HG02763 (cell line): ENCODE results near the gene CBX6.
"Not testable (repeated sequence)": the region's sequence is repeated elsewhere in the genome, so short reads cannot be mapped to it uniquely, and the experiment has no call there.

Experiments
- ATAC-seq: cut with Tn5 transposase; IDR thresholded peaks from one replicate; pipeline ENCODE4 v1.9.1; 2021; ENCODE audit warnings: mild to moderate bottlenecking, moderate library complexity; ENCODE audit not compliant: unreplicated experiment

CBX6 gene

GRCh38 chr22:38861170-38861876 is 10.7 kb downstream of the CBX6 start:
- no peak for ATAC-seq

DNA sequence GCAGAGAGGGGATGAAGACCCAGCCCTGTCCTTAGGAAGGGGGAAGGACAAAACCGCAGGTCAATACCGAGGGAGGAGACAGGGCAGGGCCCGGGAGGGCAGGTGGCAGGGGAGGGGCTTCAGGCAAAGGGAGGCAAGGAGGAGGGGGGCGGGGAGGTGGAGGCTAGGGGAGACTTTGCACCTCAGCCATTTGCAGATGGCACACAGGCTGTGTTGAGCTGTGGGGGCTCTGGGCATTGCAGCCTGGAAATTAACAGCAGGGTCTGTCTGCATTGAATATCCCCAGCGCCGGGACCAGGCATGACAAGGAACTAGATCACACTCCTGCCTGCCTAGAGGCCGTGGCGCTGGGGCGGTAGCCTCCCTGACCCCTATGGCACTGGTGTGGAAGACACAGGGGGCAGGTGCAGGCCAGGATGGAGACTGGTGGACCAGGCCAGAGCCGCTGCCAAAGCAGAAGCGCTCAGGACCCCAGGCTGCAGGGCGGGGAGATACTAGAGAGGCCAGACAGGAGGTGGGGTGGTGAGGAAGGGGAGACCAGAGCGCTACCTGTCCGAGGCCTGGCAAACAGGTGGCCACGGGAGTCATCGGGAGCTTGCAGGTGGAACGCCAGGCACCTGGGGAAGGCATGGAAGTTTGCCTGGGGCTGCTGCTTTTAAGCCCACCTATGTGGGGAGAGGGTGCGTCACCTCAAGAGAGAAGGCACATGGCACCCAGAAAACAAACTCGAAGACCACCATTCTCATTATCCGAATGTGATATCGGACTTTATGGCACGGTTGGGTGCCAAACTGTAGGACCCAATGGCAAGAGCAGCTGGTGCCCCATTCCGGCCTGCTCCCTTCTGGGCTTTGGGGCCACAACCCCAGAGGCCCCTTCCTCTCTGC is 11.5 kb downstream of the CBX6 start:
- no peak for ATAC-seq

DNA sequence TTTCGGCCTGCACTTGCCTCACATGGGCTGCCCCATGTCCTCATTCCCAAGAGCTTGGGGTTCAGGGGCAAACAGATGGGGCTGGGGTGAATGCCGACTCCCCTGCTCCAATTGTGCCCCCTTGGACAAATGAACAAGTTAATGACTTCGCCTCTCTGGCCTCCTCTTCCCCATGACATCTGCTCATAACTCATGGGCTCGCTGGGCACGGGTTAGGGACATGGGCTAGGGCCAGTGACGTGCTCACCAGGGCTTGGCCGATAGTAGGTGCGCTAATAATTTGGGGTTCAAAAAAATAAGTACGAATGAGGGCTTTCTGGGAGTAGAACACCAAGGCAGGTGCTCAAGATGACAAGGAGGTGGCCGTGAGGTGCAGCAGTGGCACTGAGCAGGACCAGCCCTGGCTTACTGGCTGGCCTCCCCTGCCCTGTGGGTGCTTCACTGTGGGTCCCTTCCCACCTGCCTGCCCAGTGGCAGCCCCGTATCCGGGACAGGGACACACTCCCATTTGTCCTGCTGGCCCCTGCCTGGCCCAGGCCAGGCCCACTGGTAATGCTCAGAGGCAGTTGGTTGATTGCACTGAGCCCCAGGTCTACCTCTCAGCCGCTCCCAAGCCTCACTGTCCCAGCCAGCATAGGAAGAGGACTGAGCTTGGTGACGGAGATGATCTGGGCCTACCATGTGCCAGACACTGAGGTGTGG is 12.3 kb downstream of the CBX6 start:
- no peak for ATAC-seq

DNA sequence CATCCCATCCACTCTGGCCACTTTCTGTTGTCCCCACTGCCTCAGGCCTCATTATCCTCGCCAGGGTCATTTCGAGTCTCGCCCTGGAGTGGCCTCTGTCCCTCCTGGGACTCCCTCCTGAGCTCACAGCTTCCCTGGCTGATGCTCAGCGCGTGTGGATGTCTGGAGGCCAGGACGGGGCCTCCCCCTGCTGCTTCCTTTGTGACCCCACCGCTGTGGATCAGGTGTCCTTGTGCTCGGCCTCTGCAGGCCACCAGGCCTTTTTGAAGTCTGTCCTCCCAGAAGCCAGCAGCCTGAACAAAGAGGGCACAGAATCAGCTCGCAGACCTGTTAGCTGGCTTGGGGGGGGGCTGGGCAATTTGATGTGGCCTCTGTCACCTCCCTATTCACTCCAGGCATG is 13.5 kb downstream of the CBX6 start:
- no peak for ATAC-seq

- not testable (repeated sequence) for ATAC-seq
These were observed 17.5 kb downstream of the CBX6 start for GRCh38 chr22:38854476-38854875.

- ATAC-seq: not testable (repeated sequence)
These were observed 18.1 kb downstream of the CBX6 start for GRCh38 chr22:38853883-38854282.

- ATAC-seq: no peak
These were observed 18.8 kb downstream of the CBX6 start for GRCh38 chr22:38853196-38853651.

DNA sequence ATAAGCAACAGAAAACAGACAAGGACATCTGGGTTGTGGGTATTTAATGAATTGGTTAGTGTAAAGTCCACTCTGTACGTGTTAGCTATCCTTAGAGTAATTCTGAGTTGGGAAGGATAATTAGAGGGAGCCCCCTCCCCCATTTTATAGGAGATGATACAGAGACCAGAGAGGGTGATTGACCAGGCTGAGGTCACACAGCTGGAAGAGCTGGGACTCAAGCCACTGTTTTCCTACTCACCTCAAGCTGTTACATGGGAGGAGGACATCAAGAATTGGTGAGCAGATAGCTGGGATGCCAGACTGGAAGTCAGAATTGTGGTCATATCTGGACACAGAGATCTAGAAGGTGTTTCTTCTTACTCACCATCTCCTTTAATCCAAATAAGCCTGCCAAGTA is 19.5 kb downstream of the CBX6 start:
- no peak for ATAC-seq

GRCh38 chr22:38850941-38851849 is 20.8 kb downstream of the CBX6 start:
- no peak for ATAC-seq

DNA sequence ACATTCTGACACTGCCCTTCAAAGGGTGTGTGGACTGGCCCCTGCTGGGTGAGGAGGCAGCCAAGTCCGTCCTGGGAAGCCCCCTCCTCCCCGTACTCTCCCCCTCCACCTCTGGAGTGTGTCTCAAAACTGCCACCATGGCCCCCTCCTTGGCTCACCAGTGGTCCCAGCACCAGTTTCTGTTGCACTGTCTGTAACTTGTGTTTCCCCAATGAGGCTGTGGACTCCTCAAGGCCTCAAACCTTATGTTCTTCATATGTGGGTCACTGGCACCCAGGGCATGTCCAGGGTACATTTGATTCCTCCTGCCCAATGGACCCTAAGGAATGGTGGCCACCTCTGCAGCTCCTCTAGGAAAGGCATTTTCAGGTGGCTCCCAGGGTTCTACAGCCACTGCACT is 21.6 kb downstream of the CBX6 start:
- no peak for ATAC-seq

DNA sequence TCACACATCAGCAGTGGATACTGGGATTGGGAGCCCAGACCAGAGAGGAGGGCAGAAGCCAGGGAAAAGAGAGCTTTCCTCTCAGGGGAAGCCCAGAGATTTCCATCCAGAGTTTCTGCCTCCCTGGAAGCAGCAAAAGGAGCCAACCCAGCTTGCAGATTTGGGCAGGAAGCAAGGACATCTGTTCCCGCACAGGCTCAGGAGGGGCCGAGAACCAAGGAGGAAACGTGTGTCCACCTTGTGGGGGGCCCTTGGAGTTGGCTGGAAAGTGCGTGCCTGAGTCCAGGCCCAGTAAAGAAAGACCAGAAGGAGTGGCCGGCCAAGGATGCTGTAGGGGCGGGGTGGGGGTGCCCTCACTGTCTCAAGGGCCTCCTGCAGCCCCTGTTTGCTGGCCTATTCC is 22.2 kb downstream of the CBX6 start:
- ATAC-seq: no peak

GRCh38 chr22:38846412-38846811 is 25.6 kb downstream of the CBX6 start:
- ATAC-seq: no peak

- no peak for ATAC-seq
These were observed 26.8 kb downstream of the CBX6 start for GRCh38 chr22:38845004-38845740.

GRCh38 chr22:38844315-38845003 is 27.6 kb downstream of the CBX6 start:
- ATAC-seq: no peak

- ATAC-seq: no peak
These were observed 28.2 kb downstream of the CBX6 start, which contains the start of gene NPTXR for GRCh38 chr22:38843657-38844314. Gene NPTXR (minus strand): TSS chr22:38844028.

- no peak for ATAC-seq
These were observed 28.8 kb downstream of the CBX6 start for GRCh38 chr22:38843201-38843656.

DNA sequence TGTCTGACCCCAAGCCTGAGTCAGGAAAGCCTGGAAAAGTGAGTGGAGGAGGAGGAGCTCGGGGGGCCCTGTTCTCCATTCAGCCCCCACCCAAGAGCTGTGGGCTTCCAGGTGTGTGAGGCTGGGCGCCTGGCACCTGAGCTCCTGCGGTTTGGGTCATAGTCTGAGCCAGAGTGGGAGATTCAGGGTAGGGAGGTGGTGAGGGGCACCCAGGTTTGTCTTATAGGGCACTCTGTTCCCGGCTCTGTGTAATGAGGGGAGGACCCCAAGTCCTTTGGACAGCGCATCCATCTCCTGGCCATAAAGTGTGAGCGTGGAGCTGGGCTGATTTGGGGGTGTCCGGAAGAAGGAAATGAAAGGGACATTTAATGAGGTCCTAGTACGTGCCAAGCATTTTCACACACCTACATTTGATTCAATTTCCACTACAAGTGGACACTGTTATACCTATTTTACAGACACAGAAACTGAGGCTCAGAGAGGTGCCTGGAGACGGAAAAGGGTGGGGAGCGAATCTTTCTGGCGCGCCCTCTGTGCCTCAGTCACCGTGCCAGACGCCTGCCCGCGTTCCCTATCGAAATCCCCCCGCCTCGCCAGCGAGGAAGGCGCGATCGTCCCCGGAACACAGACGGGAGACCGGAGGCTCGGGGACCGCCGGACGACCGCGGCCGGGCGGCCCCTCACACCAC is 29.4 kb downstream of the CBX6 start:
- no peak for ATAC-seq

DNA sequence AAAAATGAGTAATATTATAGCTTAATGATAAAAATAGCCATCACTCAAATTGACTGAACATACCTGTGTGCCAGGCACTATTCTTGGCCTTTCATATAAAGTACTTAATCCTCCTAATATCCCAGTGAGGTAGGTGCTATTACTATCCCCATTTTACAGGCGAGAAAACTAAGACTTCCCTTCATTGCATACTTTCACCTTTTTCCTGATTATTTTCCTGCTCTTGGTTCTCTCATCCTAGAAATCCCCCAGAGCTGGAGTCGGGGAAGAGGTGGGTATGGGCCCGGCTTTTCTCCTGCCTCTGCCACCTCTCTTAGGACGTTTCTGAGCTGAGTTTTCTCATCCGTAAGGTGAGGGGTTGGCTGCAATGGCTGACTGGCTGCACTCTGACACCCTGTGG is 30.4 kb downstream of the CBX6 start:
- no peak for ATAC-seq
